GM12872 (cell line): ENCODE measurements around the gene BAZ1A.

Experiments used
- CTCF ChIP-seq: IDR thresholded peaks from 3 replicates; pipeline ENCODE4 v1.5.1; 2011; ENCODE audit warnings: low read depth, mild to moderate bottlenecking, low read length, moderate library complexity; ENCODE audit not compliant: insufficient read depth

Gene BAZ1A

GRCh38 chr14:34851395-34851794 is 23.8 kb downstream of the BAZ1A start:
- no peak for TF ChIP-seq CTCF

GRCh38 chr14:34845869-34846268 is 29.3 kb downstream of the BAZ1A start:
- no peak for TF ChIP-seq CTCF

- no peak for TF ChIP-seq CTCF
These were observed 32.1 kb downstream of the BAZ1A start for GRCh38 chr14:34843011-34843554.

- TF ChIP-seq CTCF: no peak
These were observed 37.3 kb downstream of the BAZ1A start for GRCh38 chr14:34837801-34838322.

- TF ChIP-seq CTCF: no peak
These were observed 39.8 kb downstream of the BAZ1A start for GRCh38 chr14:34835312-34835711.

- no peak for TF ChIP-seq CTCF
These were observed 41.3 kb downstream of the BAZ1A start for GRCh38 chr14:34833549-34834523.

GRCh38 chr14:34826661-34827060 is 48.5 kb downstream of the BAZ1A start:
- no peak for TF ChIP-seq CTCF
